GM18505 (cell line): ENCODE measurements around the gene GALNT2.

Experiments used
- ATAC-seq: cut with Tn5 transposase; IDR thresholded peaks from one replicate; pipeline ENCODE4 v1.9.1; 2021; ENCODE audit not compliant: unreplicated experiment
- POLR2A ChIP-seq: IDR thresholded peaks from 4 replicates; pipeline ENCODE4 v1.6.1; 2011; ENCODE audit warnings: borderline replicate concordance; ENCODE audit not compliant: insufficient read depth, insufficient read length; ENCODE audit errors: extremely low read depth

Gene GALNT2

GRCh38 chr1:230081751-230082150, 14.7 kb downstream of the GALNT2 start:
- ATAC-seq: no peak
- TF ChIP-seq POLR2A: no peak

- TF ChIP-seq POLR2A: no peak
- no peak for ATAC-seq
Observed at GRCh38 chr1:230082211-230082610, 15.2 kb downstream of the GALNT2 start.

GRCh38 chr1:230083053-230083452, 16.0 kb downstream of the GALNT2 start:
- ATAC-seq: no peak
- no peak for TF ChIP-seq POLR2A

GRCh38 chr1:230083746-230084407, 16.8 kb downstream of the GALNT2 start:
- no peak for TF ChIP-seq POLR2A
- ATAC-seq: no peak

GRCh38 chr1:230084408-230085177, 17.6 kb downstream of the GALNT2 start:
- TF ChIP-seq POLR2A: no peak
- ATAC-seq: no peak

- ATAC-seq: no peak
- no peak for TF ChIP-seq POLR2A
Observed at GRCh38 chr1:230085178-230085515, 18.1 kb downstream of the GALNT2 start.

GRCh38 chr1:230086151-230086550, 19.1 kb downstream of the GALNT2 start:
- no peak for ATAC-seq
- no peak for TF ChIP-seq POLR2A

GRCh38 chr1:230087028-230087716, 20.1 kb downstream of the GALNT2 start:
- TF ChIP-seq POLR2A: no peak
- ATAC-seq: no peak

GRCh38 chr1:230087717-230088105, 20.7 kb downstream of the GALNT2 start:
- no peak for TF ChIP-seq POLR2A
- ATAC-seq: no peak

GRCh38 chr1:230090194-230090711, 23.2 kb downstream of the GALNT2 start:
- TF ChIP-seq POLR2A: no peak
- ATAC-seq: no peak

GRCh38 chr1:230091473-230092231, 24.6 kb downstream of the GALNT2 start:
- TF ChIP-seq POLR2A: no peak
- no peak for ATAC-seq

- ATAC-seq: no peak
- TF ChIP-seq POLR2A: no peak
Observed at GRCh38 chr1:230094746-230095145, 27.7 kb downstream of the GALNT2 start.

- no peak for ATAC-seq
- TF ChIP-seq POLR2A: no peak
Observed at GRCh38 chr1:230095938-230096337, 28.9 kb downstream of the GALNT2 start.
